ENCODE measurements around the gene RAVER1.
"Not testable (repeated sequence)": the region's sequence is repeated elsewhere in the genome, so short reads cannot be mapped to it uniquely, and the experiment has no call there.

DNA sequence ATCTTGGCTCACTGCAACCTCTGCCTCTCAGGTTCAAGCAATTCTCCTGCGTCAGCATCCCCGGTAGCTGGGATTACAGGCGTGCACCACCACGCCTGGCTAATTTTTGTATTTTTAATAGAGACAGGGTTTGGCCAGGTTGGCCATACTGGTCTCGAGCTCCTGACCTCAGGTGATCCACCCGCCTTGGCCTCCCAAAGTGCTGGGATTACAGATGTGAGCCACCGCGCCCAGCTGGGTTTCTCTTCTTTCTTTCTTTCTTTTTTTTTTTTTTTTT is 49.8 kb upstream of the RAVER1 start:
- TF ChIP-seq, protein P1, sequence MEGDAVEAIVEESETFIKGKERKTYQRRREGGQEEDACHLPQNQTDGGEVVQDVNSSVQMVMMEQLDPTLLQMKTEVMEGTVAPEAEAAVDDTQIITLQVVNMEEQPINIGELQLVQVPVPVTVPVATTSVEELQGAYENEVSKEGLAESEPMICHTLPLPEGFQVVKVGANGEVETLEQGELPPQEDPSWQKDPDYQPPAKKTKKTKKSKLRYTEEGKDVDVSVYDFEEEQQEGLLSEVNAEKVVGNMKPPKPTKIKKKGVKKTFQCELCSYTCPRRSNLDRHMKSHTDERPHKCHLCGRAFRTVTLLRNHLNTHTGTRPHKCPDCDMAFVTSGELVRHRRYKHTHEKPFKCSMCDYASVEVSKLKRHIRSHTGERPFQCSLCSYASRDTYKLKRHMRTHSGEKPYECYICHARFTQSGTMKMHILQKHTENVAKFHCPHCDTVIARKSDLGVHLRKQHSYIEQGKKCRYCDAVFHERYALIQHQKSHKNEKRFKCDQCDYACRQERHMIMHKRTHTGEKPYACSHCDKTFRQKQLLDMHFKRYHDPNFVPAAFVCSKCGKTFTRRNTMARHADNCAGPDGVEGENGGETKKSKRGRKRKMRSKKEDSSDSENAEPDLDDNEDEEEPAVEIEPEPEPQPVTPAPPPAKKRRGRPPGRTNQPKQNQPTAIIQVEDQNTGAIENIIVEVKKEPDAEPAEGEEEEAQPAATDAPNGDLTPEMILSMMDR (conservative IDR thresholded peaks at IDR 0.05; ENCODE audit: low read depth, low read length): not testable (repeated sequence)
- TF ChIP-seq EZH2 (IDR thresholded peaks at IDR 0.05; ENCODE audit: borderline replicate concordance, low read depth, low read length, poor library complexity, severe bottlenecking): not testable (repeated sequence)

All from A673 (cell line).